ENCODE data around the gene KCNMB2. TPM values are rescaled to one million over a fixed set of nuclear protein-coding genes. Genes with fewer than 3 reads are reported as not detected.
"Not testable (repeated sequence)": the region's sequence is repeated elsewhere in the genome, so short reads cannot be mapped to it uniquely, and the experiment has no call there.

KCNMB2 gene
- total RNA-seq: not detected

- ATAC-seq: peak; percentile 53
- intact Hi-C loops (cut with DNase I): no loop called here
- no peak for DNase-seq (ENCODE audit: low spot score)
Measured at GRCh38 chr3:178536211-178537079, at the start of gene KCNMB2. Gene KCNMB2, plus strand, starts transcription at chr3:178536436.

GRCh38 chr3:178486903-178487302, 49.3 kb upstream of the KCNMB2 start:
- ATAC-seq: no peak
- no peak for DNase-seq (ENCODE audit: low spot score)
- intact Hi-C loops (cut with DNase I): no loop called here

- intact Hi-C loops (cut with DNase I): no loop called here
- DNase-seq (ENCODE audit: low spot score): no peak
- ATAC-seq: no peak
Measured at GRCh38 chr3:178487752-178488151, 48.5 kb upstream of the KCNMB2 start.

- no peak for DNase-seq (ENCODE audit: low spot score)
- ATAC-seq: no peak
- intact Hi-C loops (cut with DNase I): no loop called here
Measured at GRCh38 chr3:178491751-178492150, 44.5 kb upstream of the KCNMB2 start.

GRCh38 chr3:178492491-178492890, 43.7 kb upstream of the KCNMB2 start:
- intact Hi-C loops (cut with DNase I): no loop called here

GRCh38 chr3:178494386-178494785, 41.9 kb upstream of the KCNMB2 start:
- ATAC-seq: no peak

More at GRCh38 chr3:178492491-178492890, 43.7 kb upstream of the KCNMB2 start:
- ATAC-seq: no peak
- no peak for DNase-seq (ENCODE audit: low spot score)

GRCh38 chr3:178496911-178497310, 39.3 kb upstream of the KCNMB2 start:
- no peak for ATAC-seq
- intact Hi-C loops (cut with DNase I): no loop called here
- DNase-seq (ENCODE audit: low spot score): no peak

More at GRCh38 chr3:178494386-178494785, 41.9 kb upstream of the KCNMB2 start:
- intact Hi-C loops (cut with DNase I): no loop called here
- DNase-seq (ENCODE audit: low spot score): no peak

- intact Hi-C loops (cut with DNase I): no loop called here
- ATAC-seq (no peak), DNase-seq (ENCODE audit: low spot score) (no peak)
Measured at GRCh38 chr3:178498871-178499270, 37.4 kb upstream of the KCNMB2 start.

GRCh38 chr3:178500631-178501030, 35.6 kb upstream of the KCNMB2 start:
- ATAC-seq: no peak
- intact Hi-C loops (cut with DNase I): no loop called here
- DNase-seq (ENCODE audit: low spot score): no peak

GRCh38 chr3:178504128-178504527, 32.1 kb upstream of the KCNMB2 start:
- DNase-seq (ENCODE audit: low spot score): no peak
- intact Hi-C loops (cut with DNase I): no loop called here
- no peak for ATAC-seq

GRCh38 chr3:178505832-178506231, 30.4 kb upstream of the KCNMB2 start:
- DNase-seq (ENCODE audit: low spot score) (no peak), ATAC-seq (no peak)
- intact Hi-C loops (cut with DNase I): no loop called here

- intact Hi-C loops (cut with DNase I): no loop called here
- DNase-seq (ENCODE audit: low spot score): no peak
- ATAC-seq: no peak
Measured at GRCh38 chr3:178507507-178508442, 28.5 kb upstream of the KCNMB2 start.

GRCh38 chr3:178508443-178508825, 27.8 kb upstream of the KCNMB2 start:
- intact Hi-C loops (cut with DNase I): no loop called here
- DNase-seq (ENCODE audit: low spot score) (no peak), ATAC-seq (no peak)

- no peak for ATAC-seq
- DNase-seq (ENCODE audit: low spot score): no peak
- intact Hi-C loops (cut with DNase I): no loop called here
Measured at GRCh38 chr3:178510496-178510895, 25.7 kb upstream of the KCNMB2 start.

GRCh38 chr3:178512647-178513046, 23.6 kb upstream of the KCNMB2 start:
- ATAC-seq: no peak
- intact Hi-C loops (cut with DNase I): no loop called here
- no peak for DNase-seq (ENCODE audit: low spot score)

- ATAC-seq (no peak), DNase-seq (ENCODE audit: low spot score) (no peak)
- intact Hi-C loops (cut with DNase I): no loop called here
Measured at GRCh38 chr3:178513546-178514380, 22.5 kb upstream of the KCNMB2 start.

GRCh38 chr3:178514401-178514800, 21.8 kb upstream of the KCNMB2 start:
- DNase-seq (ENCODE audit: low spot score) (no peak), ATAC-seq (no peak)
- intact Hi-C loops (cut with DNase I): no loop called here

- ATAC-seq; DNase-seq (ENCODE audit: low spot score); intact Hi-C loops (cut with DNase I): not testable (repeated sequence)
Measured at GRCh38 chr3:178515076-178515744, 21.0 kb upstream of the KCNMB2 start.
